ENCODE measurements around the gene CMAS.

DNA sequence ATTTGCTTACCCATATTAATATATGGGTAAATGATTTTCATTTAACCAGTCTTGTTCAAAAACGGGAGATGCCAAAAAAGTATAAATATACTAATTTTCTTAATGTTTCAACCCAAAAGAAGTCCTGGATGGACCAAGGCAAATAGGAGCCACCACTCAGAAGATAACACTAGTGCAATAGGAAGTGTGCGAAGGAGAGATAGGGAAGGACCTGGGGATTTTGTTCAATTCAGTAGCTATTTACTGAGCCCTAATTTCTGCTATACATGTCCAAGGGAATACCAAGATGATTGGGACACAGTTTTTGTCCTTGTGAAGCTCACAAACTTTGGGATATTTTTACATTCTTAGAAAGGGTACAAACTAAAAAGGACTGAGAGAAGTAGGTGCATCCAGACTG lies 1.5 kb downstream of the CMAS start:
- no peak for TF ChIP-seq POLR2A (IDR thresholded peaks at IDR 0.05)
- TF ChIP-seq, protein P1, sequence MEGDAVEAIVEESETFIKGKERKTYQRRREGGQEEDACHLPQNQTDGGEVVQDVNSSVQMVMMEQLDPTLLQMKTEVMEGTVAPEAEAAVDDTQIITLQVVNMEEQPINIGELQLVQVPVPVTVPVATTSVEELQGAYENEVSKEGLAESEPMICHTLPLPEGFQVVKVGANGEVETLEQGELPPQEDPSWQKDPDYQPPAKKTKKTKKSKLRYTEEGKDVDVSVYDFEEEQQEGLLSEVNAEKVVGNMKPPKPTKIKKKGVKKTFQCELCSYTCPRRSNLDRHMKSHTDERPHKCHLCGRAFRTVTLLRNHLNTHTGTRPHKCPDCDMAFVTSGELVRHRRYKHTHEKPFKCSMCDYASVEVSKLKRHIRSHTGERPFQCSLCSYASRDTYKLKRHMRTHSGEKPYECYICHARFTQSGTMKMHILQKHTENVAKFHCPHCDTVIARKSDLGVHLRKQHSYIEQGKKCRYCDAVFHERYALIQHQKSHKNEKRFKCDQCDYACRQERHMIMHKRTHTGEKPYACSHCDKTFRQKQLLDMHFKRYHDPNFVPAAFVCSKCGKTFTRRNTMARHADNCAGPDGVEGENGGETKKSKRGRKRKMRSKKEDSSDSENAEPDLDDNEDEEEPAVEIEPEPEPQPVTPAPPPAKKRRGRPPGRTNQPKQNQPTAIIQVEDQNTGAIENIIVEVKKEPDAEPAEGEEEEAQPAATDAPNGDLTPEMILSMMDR (IDR thresholded peaks at IDR 0.05), result no peak
